22Rv1 (cell line): Measurements from ENCODE around the gene IL15.

Source experiments
- ZFX ChIP-seq: fragments of 450-650 bp; IDR thresholded peaks from 2 replicates; pipeline ENCODE4 v1.6.1; 2017; ENCODE audit warnings: antibody characterized with exemption, borderline replicate concordance
- TF ChIP-seq, protein P1 (sequence below): fragments of 450-650 bp; IDR thresholded peaks from 2 replicates; pipeline ENCODE4 v1.5.1; 2017; ENCODE audit warnings: mild to moderate bottlenecking

DNA sequence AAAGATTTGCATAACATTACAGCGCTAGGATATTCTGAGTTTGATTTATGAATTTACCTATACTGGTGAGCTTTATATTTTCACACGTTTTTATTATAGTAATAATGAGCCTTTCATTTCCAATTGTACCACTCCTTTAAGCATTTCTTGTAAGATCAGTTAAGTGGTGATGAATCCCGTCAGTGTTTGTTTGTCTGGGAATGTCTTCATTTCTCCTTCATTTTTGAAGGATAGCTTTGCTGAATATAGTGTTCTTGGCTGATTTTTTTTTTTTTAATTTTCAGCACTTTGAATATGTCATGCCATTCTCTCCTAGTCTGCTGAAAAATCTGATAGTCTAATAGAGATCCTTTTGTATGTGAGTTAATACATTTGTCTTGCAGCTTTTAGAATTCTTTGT, 70.1 kb downstream of the IL15 start:
- TF ChIP-seq, protein P1, sequence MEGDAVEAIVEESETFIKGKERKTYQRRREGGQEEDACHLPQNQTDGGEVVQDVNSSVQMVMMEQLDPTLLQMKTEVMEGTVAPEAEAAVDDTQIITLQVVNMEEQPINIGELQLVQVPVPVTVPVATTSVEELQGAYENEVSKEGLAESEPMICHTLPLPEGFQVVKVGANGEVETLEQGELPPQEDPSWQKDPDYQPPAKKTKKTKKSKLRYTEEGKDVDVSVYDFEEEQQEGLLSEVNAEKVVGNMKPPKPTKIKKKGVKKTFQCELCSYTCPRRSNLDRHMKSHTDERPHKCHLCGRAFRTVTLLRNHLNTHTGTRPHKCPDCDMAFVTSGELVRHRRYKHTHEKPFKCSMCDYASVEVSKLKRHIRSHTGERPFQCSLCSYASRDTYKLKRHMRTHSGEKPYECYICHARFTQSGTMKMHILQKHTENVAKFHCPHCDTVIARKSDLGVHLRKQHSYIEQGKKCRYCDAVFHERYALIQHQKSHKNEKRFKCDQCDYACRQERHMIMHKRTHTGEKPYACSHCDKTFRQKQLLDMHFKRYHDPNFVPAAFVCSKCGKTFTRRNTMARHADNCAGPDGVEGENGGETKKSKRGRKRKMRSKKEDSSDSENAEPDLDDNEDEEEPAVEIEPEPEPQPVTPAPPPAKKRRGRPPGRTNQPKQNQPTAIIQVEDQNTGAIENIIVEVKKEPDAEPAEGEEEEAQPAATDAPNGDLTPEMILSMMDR, result no peak
- no peak for TF ChIP-seq ZFX
